ENCODE data around the gene GID8. TPM values are rescaled to one million over a fixed set of nuclear protein-coding genes. Genes with fewer than 3 reads are reported as not detected.

The GID8 gene
- total RNA-seq, 2 experiments from 2014 or later: 39.6 to 46.1 TPM

DNA sequence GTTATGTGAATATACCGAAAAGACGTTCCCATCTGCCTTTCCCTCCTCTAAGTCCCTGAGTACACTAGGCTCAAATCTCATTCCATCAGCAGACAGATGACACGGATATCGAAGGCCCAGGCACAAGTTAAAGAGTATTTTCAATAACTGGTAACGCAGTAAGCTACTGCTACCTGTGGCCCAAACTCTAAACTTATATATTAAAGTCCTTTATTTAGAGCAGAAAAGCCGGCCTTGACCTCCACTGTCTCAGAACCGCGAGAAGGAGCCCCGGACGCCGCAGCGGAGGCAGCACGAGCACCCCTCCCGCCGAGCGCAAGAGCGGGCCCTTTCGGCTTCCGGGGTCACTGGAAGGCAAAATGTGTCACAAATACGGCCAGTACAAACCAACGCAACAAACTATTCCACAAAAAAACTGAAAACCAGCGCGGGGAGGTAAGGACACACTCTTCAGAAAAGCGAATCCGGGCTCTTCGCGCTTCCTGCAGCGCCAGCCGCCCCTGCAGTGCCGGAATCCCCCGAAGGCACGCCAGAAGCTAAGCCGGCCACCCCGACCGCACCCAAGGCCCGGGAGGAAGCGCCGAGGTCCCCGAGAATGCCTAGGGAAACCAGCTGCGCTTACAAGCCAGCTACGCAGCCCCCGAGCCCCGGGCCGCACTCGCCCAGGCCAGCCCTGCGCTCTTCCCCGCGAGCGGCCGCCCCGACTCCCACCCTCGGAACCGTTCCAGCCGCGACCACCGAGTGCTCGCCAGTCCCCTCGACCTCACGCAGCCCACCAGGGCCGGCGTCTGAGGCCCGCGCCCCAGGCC lies 12.3 kb upstream of the GID8 start:
- Histone ChIP-seq H3K27me3 (ENCODE audit: control insufficient read depth in 1 of 2, insufficient read depth in 2 of 2, low read length in 2 of 2) (no peaks in the 10 kb centered on the region), H3K27ac (ENCODE audit: low read depth in 1 of 2, low read length in 2 of 2) (peak overlapping the region; percentile 86 to 89), H3K4me1 (ENCODE audit: insufficient read depth, low read length) (peaks cover 76% of the 10 kb centered on the region), H3K4me3 (ENCODE audit: low read length) (peak overlapping the region; percentile 99), H3K36me3 (ENCODE audit: insufficient read depth, low read length) (no peaks in the 10 kb centered on the region), H3K9me3 (ENCODE audit: control insufficient read depth in 1 of 2, insufficient read depth in 1 of 2, low read length in 2 of 2) (no peaks in the 10 kb centered on the region)
- POLR2A ChIA-PET: interaction anchor here (0.8 to 4.2 kb wide), 9 partner anchors 8 to 131 kb away, joined by 3 to 69 read pairs (median 4); partner anchors contain the start of genes GID8 and TCFL5
- ATAC-seq (ENCODE audit: poor library complexity) (peak; percentile 5), DNase-seq (peak in 13 of 14 experiments; percentile 23 to 83 (median 41))
- TF ChIP-seq, protein P1, sequence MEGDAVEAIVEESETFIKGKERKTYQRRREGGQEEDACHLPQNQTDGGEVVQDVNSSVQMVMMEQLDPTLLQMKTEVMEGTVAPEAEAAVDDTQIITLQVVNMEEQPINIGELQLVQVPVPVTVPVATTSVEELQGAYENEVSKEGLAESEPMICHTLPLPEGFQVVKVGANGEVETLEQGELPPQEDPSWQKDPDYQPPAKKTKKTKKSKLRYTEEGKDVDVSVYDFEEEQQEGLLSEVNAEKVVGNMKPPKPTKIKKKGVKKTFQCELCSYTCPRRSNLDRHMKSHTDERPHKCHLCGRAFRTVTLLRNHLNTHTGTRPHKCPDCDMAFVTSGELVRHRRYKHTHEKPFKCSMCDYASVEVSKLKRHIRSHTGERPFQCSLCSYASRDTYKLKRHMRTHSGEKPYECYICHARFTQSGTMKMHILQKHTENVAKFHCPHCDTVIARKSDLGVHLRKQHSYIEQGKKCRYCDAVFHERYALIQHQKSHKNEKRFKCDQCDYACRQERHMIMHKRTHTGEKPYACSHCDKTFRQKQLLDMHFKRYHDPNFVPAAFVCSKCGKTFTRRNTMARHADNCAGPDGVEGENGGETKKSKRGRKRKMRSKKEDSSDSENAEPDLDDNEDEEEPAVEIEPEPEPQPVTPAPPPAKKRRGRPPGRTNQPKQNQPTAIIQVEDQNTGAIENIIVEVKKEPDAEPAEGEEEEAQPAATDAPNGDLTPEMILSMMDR (IDR thresholded peaks at IDR 0.05): no peak
- H3K27me3 Mint-ChIP-seq: no peaks in the 10 kb centered on the region
- H3K27ac Mint-ChIP-seq: peak overlapping the region; percentile 89
- intact Hi-C loops (cut with DNase I, micrococcal nuclease): loop anchor here in 1 of 2 experiments (1.0 to 5.0 kb wide), 3 partner anchors 12 to 118 kb away; no protein-coding TSS in a partner anchor
- peaks cover 18% of the 10 kb centered on the region for H3K36me3 Mint-ChIP-seq (ENCODE audit: low read depth)
- CTCF ChIA-PET: interaction anchor here (1.2 to 4.2 kb wide), 4 partner anchors 9 to 25 kb away, joined by 5 to 17 read pairs (median 6); no protein-coding TSS in a partner anchor
- peak overlapping the region; percentile 90 for H3K4me3 Mint-ChIP-seq
- H3K9me3 Mint-ChIP-seq: no peaks in the 10 kb centered on the region
- peaks cover 86% of the 10 kb centered on the region for H3K4me1 Mint-ChIP-seq (ENCODE audit: low read depth)

DNA sequence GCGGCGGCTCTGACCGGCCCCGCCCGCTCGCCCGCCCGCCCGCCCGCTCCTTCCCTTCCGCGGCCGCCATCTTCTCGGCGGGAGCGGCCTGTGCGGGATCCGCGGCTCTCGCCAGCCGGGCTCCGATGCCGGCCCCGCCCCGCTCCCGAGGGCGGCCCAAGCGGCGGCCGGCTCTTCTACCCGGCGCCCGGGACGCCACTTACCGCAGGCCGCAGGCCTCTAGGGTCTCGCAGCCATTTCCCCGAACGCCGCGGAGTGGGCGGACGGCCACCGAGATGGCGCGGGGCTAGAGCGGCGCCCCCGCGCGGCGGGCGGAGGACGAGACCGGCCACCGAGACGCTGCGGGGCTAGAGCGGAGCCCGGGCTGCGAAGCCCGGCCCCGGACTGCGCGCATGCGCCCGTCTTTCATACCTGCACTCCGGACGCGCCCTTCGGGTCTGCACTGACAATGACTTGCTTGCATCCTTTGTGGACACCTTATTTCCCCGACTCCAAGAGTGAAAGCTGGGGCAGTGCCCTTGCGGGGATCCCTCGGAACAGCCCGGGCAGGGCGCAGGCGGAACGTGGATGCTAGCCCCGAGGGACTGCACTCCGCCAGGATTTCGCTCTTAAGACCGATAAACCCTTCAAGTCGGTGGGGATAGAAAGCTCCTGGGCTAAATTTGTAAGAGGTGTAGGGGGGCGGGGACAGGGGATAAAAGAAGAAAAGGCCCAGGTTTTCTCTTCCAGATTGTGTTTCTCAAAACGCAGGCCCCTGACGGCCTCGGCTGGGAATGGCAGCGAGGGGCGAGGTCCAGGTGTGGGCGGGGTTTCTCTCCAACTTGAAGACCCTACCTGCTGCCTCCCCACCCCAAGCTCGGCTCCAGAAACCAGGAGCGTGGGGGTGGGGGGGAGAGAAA lies 11.5 kb upstream of the GID8 start, which contains the start of gene DIDO1:
DIDO1 (minus strand) TSS at position 277 of the 899 bp plus-strand sequence.
- Histone ChIP-seq H3K27me3 (ENCODE audit: control insufficient read depth in 1 of 2, insufficient read depth in 2 of 2, low read length in 2 of 2) (no peaks in the 10 kb centered on the region), H3K27ac (ENCODE audit: low read depth in 1 of 2, low read length in 2 of 2) (peak within 1 kb of the TSS; percentile 86 to 89), H3K9me3 (ENCODE audit: control insufficient read depth in 1 of 2, insufficient read depth in 1 of 2, low read length in 2 of 2) (no peaks in the 10 kb centered on the region), H3K4me1 (ENCODE audit: insufficient read depth, low read length) (peaks cover 72% of the 10 kb centered on the region), H3K36me3 (ENCODE audit: insufficient read depth, low read length) (no peaks in the 10 kb centered on the region), H3K4me3 (ENCODE audit: low read length) (peak within 1 kb of the TSS; percentile 99)
- ChIA-PET CTCF (interaction anchor here (1.2 to 4.2 kb wide), 4 partner anchors 10 to 26 kb away, joined by 6 to 17 read pairs (median 8); no protein-coding TSS in a partner anchor), POLR2A (interaction anchor here (0.8 to 4.2 kb wide), 9 partner anchors 9 to 132 kb away, joined by 3 to 69 read pairs (median 4); partner anchors contain the start of genes GID8, MRGBP and TCFL5)
- Mint-ChIP-seq H3K27ac (peak within 1 kb of the TSS; percentile 89), H3K27me3 (no peaks in the 10 kb centered on the region), H3K4me3 (peak within 1 kb of the TSS; percentile 98), H3K4me1 (ENCODE audit: low read depth) (peaks cover 87% of the 10 kb centered on the region), H3K36me3 (ENCODE audit: low read depth) (peaks cover 18% of the 10 kb centered on the region), H3K9me3 (no peaks in the 10 kb centered on the region)
- TF ChIP-seq, protein P1 (IDR thresholded peaks at IDR 0.05): peak; percentile 64
- intact Hi-C loops (cut with DNase I, micrococcal nuclease): loop anchor here in 1 of 2 experiments (1.0 to 5.0 kb wide), 2 partner anchors 11 to 119 kb away; no protein-coding TSS in a partner anchor
- ATAC-seq (ENCODE audit: poor library complexity) (peak; percentile 74), DNase-seq (peak; percentile 78 to 96 (median 90))

Data from CD4-positive, alpha-beta T cell (primary cell).